Gastrocnemius medialis (tissue), 4 donors: ENCODE results near the gene MKRN2OS.

Experiments used
- CTCF ChIP-seq, 5 experiments: fragments of 450-650 bp in 3 of 5; fragments of 200-600 bp in 2 of 5; sonication (generic) in 2 of 5; IDR thresholded peaks in 4 of 5; conservative IDR thresholded peaks in 1 of 5; 1 replicate in 4 of 5; 2 replicates in 1 of 5; pipeline ENCODE4 v1.5.1; 2016 to 2019; ENCODE audit warnings: antibody characterized with exemption in 5 of 5, mild to moderate bottlenecking in 3 of 5, moderate library complexity in 3 of 5
- POLR2A ChIP-seq, 2 donors: fragments of 450-650 bp; IDR thresholded peaks; one replicate each; pipeline ENCODE4 v1.6.1; 2017; ENCODE audit warnings: antibody characterized with exemption in 2 of 2, mild to moderate bottlenecking in 2 of 2, moderate library complexity in 2 of 2

GRCh38 chr3:12501360-12502020 is 43.8 kb downstream of the MKRN2OS start:
- TF ChIP-seq POLR2A (IDR thresholded peaks at IDR 0.05), result no peak
- no peak for TF ChIP-seq CTCF (IDR thresholded peaks at IDR 0.05 in 4 of 5, conservative IDR thresholded peaks at IDR 0.05 in 1 of 5)
